Measurements from ENCODE around the gene KRT15.
"Not testable (repeated sequence)": the region's sequence is repeated elsewhere in the genome, so short reads cannot be mapped to it uniquely, and the experiment has no call there.

Gene KRT15

DNA sequence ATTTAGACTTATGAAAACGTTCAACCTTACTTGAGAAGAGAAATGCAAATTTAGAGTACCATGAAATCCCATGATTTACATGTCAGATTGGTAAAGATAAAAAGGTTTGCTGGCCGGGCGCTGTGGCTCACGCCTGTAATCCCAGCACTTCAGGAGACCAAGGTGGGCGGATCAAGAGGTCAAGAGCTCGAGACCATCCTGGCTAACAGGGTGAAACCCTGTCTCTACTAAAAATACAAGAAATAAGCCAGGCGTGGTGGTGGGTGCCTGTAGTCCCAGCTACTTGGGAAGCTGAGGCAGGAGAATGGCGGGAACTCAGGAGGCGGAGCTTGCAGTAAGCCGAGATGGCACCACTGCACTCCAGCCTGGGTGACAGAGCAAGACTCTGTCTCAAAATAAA is 24.1 kb upstream of the KRT15 start:
- not testable (repeated sequence) for DNase-seq

DNA sequence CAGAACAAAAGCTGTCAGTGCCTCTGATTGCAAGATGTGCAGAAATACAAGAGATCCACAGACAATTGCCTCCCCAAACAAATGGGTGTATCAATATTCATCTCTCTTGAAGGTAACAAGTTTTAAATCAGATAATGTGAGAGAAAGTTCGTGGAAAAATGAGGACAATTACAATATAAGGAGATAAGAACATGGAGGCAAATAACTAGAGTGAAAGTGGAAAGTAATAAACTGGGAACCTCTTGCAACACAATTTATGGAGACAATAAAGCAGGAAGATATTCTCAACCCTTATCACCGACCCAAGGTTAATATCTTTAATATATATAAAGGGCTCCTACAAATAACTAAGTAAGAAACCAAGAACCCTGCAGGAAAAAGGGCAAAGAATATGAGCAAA is 23.7 kb upstream of the KRT15 start:
- DNase-seq = no peak

DNA sequence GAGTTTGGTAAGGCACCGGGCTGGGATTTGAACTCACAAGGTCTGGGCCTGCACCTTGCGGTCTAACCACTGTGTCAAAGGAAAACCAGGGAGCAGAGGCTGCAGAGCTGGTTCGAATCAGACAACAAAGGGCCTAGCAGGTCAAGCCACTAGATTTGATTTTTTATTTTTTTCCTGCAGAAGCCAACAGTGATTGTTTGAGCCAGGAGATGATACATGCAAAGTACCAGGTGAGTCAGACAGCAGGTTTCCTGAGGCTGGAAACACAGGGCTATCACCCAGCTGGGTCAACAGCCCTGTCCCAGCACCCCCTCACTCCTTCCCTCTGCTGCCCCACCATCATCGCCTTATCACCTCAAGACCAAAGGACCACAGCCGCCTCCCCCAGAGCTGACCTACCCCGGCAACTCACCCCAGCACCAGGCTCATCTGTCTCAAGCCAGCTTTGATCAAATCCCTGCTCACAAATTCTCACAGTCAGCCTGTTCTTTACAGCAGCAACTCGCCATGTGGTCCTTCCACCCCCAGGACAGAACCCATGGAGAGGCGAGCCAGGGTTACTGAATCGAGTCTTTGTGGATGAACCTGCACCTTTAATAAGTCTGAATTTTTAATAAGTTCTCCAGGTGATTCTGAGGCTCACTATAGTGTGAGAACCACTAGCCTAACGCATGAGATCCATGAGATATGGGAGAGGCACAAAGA is 22.4 kb upstream of the KRT15 start:
- no peak for DNase-seq

DNA sequence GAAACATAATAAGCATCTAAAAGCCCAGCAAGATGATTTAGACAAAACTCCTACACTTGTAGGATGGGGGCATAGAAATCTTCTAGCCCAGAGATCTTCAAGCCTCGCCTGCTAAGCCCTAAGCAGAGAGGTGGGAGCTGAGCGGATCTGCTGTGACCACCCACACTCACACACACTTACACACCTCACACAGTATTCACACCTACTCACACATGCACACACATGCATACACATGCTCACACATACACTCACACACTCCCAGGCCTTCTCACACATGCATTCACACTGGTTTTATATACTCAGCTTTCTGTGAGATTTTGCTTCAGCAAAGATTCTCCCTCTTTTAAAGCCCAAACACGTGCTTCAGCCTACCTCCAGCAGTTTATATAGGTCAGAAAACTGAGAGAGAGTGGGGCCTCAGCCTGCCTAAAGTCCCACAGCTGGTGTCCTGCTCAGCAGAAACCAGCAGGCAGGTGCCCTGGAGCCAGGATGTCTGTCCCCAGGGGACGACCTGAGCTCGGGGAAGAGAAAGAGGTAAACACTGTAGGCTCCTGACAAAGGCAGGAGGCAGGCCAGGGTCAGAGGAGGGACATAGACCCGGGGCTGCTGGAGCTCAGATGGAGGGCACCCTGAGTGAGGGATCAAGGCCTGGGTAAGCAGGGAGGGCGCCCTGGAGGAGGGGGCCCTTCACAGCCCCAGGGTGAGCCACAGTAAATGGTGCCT is 21.4 kb upstream of the KRT15 start:
- DNase-seq = peak; percentile 84

DNA sequence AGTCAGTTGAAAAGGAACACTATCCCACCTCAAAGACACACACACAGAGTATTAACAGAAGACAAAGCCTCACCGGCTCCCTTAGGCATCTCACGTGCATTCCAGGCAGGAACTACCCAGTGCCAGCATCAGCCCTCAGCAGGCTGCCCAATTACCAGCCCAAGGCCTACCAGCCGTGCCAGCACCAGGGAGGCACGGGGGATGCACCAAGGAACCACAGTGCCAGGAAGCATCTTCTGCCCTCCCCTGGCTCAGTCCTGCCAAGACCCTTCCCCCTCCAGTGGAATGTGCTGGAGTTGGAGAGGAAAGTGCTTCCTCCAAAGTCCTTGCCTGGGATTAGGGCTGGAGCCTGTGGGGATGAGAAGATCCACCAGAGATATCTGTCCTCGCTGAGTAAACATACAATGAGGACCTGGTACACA is 20.4 kb upstream of the KRT15 start:
- no peak for DNase-seq

DNA sequence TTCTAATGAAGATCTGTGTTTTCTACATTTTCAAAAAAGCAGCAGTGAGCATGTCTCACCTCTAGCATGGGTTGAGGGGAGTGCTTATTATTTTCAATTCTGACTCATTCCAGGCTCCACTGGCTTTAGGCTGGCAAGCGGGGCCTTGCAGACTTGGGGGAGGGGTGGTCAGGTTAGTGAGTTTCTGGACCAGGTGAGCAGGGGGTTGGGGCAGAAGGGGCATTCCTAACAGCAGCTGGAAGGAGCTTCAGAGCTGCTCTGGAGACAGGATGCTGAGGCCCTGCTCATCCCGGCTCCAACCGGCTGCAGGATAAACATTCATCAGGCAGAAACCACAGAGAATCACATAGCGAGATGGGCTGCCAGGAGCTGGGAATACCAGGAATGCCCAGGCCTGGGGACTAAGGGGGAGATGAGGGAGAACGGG is 19.9 kb upstream of the KRT15 start:
- no peak for DNase-seq

DNA sequence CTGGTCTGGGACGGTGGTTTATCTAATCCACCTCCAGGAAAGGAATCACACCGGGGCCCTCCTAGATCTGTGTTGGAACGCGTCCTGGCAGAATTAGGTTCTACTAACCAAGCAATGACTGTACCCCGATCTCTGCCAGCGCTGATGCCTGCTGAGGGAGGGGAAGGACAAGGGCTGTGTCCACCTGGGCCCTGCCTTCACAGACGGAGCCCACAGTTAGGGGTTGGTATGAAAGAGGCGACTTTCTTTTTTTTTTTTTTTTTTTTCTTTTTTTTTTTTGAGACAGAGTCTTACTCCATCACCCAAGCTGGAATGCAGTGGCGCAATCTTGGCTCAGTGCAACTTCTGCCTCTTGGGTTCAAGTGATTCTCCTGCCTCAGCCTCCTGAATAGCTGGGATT is 19.3 kb upstream of the KRT15 start:
- no peak for DNase-seq

DNA sequence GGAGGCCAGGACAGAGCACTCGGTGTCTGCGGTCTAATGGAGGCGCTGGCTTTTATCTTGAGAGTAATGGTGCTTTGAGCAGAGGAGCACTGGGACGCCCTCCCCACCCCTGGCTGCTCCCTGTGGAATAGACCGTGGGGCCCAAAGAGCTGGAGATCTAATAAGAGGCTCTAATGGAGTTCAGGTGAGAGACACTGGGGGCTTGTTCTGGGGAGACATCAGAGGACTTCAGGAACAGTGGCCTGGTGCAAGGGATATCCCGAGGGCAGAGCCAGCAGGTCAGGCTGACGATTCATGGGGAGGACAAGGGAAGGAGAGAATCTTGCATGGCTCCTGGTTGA is 18.9 kb upstream of the KRT15 start:
- no peak for DNase-seq

DNA sequence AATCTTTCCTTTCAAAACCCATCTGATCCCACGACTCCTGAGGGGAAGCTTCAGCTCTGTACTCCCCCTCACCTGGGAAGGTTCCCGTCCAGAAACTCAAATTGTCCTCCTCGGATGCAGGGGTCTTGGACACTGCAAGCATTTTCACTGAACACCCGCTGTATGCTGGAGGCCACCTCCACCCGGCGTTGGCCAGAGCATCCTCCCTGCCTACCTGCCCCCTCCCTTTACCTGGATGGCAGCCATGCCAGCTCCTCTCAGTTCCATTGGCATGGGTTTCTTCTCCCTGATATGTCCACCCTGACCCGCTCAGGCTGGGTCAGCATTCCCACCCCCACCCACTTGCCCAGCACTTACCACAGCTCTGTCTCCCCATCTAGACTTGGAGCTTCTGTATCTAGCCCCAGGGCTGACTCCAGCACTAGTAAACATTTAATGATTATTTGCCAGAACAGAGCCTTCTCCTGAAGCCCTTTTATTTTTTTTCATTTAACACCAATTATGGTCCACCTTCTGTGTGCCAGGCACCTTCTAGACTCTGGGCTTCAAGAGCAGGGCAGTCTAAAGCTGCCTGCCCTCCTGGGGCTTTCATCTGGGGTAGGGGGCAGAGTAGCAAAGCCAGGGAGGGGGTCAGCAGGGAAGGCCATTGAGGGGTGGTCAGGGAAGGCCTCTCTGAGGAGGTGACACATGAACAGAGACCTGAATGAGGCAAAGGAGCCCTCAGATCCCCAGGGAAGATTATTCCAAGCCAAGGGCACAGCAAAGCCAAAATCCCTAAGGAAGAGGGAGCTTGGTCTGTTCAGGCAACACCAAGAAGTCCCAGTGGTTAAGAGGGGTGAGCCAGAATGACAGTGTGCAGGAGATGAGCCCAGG is 18.3 kb upstream of the KRT15 start:
- DNase-seq = no peak

DNA sequence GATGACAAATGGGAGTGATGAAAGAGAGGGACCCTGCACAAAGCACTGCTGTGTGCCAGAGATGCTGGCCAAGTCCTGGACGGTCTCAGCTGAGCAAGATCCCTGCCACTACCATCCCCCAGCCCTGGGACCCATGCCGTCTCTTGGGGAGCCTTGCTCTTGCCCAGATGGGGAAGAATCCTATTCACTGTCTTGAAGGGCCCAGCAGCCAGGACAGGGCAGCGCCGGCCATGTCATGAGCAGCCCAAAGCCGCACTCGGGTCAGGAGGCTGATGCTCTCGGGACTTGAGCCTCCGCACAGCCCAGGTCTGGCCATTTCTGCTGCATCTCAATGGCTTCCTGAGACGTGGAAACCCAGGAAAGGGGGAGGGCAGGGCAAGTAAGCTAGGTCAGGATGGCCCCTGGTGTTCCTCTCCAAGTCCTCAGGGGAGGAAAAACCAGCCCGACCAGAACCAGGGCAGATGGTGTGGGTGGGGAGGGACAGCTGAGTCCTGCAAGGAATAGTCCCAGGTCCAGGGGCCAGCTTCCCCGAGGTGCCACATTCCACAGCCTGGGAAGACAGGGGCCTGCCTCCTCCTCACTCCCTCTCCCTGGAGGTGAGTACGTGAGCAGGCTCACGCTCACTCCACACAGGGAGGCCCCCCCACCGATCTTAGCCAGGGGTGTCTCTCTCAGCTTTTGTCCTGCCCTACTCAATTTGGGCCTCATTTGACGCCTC is 17.2 kb upstream of the KRT15 start:
- no peak for DNase-seq

DNA sequence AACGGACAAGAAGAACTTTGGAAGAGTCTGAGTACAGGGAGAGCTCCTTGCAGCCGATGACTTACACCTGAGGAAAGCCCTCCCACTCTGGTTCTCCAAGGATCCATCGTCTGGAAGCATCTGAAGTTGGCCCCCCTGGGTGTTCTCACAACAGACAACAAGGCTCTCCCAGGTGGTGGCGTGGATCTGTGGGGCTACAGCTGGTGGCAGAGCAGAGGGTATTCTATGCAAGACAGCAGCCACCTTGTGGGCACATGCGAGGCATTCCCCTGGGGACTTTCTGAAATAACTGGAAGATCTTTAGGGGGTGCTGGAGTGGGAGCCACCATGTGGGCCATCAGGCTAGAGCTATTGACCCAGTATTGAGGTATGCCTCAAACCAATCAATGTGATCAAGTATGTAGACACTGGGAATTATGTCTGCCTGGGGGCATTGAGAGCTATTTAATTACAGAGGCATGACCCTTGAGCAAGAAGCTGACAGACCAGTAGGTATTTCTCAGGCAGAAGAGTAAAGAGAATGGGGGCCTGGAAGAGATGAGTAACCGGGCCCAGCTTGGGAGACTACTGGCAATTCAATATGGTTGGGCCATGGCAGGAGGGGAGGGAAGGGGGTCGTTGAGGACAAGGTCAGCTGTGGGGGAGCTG is 16.3 kb upstream of the KRT15 start:
- peak; percentile 43 for DNase-seq

DNA sequence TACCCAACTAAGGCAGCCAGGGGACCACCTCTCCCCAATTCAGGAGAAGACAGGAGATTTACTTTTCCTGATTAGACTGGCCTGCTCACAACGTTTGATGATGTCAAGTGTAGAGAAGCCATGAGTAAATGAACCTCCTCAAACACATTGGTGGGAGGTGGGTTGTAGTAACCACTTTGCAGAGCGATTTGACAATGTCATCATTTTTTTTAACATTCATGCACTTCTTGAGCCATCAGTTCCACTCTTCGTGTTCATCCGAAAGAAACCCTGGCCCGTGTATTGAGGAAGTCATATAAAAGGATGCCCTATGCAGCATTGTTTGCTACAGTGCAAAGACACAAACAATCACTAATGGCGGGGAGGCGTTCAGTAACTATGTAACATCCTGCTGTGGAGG is 14.9 kb upstream of the KRT15 start:
- DNase-seq = no peak

DNA sequence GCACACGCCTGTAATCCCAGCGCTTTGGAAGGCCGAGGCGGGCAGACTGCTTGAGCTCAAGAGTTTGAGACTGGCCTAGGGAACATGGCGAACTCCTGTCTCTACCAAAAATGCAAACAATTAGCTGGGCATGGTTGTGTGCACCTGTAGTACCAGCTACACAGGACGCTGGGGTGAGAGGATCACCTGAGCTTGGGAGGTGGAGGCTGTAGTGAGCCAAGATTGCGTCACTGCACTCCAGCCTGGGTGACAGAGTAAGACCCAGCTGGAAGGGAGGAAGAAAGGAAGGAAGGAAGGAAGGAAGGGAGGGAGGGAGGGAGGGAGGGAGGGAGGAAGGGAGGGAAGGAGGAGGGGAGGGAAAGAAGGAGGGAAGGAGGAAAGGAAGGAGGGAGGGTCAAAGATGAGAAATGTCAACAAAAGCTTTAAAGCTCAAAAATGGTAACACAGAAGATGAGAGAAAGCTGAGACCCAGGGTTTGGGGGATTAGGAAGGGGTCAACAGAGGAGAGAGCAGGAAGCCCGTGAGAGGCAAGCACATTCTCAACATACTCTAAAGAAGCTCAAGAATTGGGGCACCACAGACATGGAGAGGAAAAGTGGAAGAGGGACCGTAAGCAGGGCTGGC is 14.4 kb upstream of the KRT15 start:
- DNase-seq = no peak

DNA sequence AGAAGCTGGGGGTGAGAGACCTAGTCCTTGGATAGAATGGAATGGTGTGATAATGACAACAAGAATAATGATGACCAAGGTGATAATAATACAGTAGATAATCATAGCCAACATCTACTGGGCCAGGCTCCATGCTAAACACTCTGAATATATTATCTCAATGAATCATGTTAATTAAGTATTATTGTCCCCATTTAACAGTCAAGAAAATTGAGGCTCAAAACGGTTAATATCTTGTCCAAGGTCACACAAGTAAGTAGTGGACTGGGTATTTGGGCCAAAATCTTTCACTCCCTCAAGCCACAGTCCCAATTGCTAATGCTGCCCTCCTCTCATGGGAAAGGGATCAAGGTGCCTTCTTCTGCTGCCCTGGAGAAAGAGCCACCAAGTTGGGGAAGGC is 13.3 kb upstream of the KRT15 start:
- DNase-seq = no peak

DNA sequence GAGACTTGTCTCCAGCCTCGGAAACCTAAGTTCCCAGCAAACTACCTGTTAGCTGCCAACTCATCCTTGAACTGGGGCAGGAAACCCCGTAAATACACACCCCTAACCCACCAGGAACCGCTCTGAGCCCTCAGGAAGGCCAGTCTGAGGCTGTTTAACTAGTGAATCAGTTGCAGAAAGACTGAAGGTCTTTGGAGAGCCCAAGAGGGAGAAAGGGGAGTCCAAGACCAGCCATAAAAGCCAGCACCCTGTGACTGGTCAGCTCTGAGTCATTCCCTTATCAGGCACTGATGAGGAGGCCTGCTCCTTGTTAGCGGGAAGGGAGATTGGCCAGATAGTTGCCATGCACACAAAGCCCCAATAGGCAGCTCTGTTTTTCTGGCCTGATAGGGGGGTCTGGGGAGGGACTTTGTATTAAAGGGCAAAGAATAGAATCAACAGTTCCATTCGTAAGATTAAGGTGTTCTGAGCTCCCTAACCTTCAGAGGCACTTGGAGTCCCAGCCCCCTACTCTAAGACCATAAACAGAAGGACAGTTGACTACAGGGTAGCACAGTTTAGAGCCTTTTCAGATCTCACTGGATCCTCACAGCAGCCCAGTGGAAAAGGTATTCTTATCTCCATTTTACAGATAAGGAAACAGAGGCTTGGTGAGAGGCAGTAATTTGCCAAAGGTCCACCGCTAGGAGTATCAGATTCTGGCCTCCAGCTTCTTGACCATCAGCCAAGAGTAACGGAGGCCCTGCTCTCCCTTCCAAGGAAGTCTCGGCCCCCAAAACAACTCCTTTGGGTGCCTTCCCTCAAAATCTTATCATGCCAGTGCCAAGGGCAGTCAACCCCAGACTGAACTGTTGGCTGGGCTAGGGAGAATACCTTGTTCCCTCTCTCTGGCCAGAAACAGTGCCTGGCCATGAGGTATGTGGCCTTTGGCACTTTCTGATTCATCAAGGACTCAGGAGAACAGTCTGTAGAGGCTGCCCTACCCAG is 11.7 kb upstream of the KRT15 start:
- no peak for DNase-seq

DNA sequence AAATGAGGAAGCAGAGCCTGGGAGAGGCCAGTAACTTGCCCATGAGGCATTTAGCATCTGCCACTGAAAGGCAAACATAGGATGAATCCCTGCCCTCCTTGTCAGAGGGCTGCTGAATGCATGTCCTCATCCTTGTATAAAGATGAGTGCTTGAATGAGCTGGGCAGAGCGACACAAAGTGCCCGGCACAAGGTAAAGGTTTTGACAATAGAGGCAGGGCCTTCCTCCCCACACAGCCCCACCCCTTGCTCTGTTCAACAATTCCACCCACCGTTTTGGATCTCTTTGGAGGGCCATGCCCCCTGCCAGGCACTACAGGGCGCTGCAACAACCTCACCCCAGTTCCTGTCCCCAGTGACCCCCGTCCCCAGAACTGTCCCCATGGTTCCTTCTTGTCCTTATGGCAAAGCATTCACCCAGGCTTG is 10.8 kb upstream of the KRT15 start:
- no peak for DNase-seq

DNA sequence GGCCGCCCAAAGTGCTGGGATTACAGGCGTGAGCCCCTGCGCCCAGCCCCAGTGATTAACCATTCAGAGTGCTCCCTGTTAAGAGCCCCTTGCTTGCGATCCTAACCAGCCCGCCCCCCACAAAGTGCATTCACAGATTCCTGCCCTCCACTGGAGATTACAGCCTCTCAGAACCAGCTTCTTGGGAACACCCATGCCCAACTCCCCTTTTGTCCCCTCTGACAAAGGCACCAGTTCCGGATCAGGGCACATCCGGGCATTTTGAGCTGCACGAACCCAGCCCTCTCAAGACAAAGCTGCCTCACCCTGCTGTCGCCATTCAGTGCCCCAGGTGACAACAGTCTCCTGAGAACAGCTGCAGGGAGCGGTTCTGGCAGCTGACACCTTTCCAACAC is 10.3 kb upstream of the KRT15 start:
- DNase-seq = no peak

DNA sequence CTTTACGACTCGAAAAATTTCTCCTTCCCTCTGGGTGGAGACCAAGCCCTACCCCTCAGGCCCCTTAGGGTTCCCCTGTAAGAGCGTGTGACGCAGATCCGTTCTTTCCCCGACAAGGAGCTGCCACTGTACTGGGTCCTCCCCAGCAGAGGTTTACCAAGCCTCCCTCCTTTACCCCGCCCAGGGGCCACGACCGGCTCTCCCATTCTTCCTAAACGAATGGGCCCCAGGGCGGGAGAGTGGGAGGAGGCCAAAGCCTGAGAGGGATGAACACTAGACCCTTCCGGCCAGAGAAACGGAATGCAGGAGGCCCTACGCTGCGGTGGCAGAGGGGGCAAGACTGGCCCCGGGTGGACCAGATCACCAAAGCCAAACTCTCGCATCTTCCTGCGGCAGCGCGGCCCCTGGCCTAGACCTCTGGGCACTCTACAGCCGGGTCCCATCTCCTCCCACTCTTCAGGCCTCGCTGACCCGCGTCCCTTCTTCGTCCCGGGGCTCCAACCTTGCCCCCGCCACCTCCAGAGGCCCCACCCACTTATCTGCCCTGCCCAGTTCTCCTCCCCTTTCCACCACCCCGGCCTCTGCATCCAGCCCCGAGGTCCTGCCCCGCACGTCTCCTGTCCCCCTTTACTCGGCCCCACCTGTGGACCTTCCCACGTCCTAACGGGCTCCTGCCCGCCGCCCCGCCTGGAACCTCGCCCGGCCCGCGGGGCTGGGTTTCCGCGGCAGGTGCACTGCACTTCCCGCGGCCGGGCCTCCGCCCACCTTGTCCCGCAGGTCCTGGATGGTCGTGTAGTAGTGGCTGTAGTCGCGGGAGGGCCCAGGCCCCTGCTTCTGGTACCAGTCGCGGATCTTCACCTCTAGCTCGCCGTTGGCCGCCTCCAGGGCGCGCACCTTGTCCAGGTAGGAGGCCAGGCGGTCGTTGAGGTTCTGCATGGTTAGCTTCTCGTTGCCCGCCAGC is 8.7 kb upstream of the KRT15 start:
- DNase-seq = no peak

DNA sequence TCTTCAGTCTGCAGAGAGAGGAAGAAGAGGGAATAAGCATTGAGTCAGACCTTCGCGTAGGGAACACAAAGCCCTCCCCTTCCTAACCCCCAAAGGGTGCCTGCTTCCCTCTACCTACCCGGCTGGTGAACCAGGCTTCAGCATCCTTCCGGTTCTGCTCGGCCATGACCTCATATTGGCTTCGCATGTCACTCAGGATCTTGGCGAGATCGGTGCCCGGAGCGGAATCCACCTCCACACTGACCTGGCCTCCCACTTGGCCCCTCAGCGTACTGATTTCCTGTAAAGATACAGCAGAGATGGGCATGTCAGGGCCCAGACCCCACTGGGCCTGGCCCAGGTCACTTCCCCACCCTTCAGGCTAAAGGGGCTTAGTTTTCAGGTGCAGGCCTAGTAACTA is 5.6 kb upstream of the KRT15 start:
- no peak for DNase-seq

DNA sequence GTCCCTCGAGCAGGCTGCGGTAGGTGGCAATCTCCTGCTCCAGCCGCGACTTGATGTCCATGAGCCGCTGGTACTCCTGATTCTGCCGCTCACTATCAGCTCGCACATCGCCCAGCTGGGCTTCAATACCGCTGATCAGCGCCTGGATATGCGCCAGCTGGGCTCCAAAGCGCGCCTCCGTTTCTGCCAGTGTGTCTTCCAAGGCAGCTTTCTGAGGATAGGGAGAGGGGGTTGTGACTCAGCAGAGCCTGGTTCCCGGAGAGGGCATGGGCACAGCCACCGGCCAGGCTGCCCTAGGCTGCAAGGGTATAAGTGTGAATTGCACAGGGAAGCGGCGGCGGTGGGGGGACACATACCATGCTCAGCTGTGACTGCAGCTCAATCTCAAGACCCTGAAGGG is 5.1 kb upstream of the KRT15 start:
- no peak for DNase-seq

All from RPMI8226 (cell line).